Transverse colon (tissue), 3 donors: ENCODE results near the gene ALK.

ENCODE experiments used
- CTCF ChIP-seq, 5 experiments: fragments of 200-600 bp in 3 of 5; fragments of 450-650 bp in 2 of 5; sonication (generic) in 3 of 5; IDR thresholded peaks; 1 replicate in 2 of 5; 2 replicates in 3 of 5; pipeline ENCODE4 v1.5.1; 2016 to 2017; ENCODE audit warnings: antibody characterized with exemption in 5 of 5, inconsistent platforms in 3 of 5, mild to moderate bottlenecking in 2 of 5, moderate library complexity in 1 of 5
- POLR2A ChIP-seq: fragments of 450-650 bp; IDR thresholded peaks from one replicate; pipeline ENCODE4 v1.6.1; 2016; ENCODE audit warnings: antibody characterized with exemption, mild to moderate bottlenecking, moderate library complexity

DNA sequence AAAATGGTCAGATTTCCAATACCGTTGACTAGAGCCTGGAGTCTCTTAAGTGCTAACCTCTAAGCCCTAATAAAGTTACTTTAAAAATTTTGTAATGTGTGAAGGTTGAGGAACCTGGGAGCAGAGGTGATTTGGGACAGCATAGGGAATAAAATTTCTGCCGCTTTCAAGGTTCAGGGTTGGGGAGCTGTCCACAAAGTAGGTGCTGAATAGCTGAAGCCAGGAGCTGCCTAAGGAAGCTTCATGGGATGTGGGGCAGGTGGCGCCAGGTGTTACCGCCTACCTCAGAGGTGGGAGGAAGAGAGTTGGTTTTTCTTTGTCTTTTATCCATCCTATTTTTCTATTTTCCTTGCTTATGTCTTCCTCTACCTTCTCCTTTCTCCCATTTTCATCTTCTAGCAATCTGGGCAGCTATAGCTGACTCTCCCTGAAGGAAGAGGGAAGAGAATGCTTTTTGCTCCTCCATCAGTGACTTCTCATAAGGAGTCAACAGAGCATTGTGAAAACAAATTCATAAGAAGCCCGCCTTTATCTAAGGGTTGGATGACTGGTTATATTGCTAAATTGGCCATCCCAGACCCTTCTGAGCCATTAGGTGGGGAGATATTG, 627.5 kb downstream of the ALK start:
- no peak for TF ChIP-seq CTCF (IDR thresholded peaks at IDR 0.05)
- TF ChIP-seq POLR2A = no peak
